Activated CD8-positive, alpha-beta memory T cell treated with anti-CD3 and anti-CD28 coated beads, Interleukin-2, amount 50 U/mL, for 48 hours (primary cell): ENCODE results near the gene PATL1.
"Not testable (repeated sequence)": the region's sequence is repeated elsewhere in the genome, so short reads cannot be mapped to it uniquely, and the experiment has no call there.

Experiments used
- DNase-seq: peaks from one replicate; pipeline ENCODE4 v3.0.0-alpha.2; 2020

PATL1 gene

GRCh38 chr11:59674291-59674690, 5.5 kb upstream of the PATL1 start:
- no peak for DNase-seq

GRCh38 chr11:59673291-59673690, 4.5 kb upstream of the PATL1 start:
- DNase-seq = no peak

- no peak for DNase-seq
Measured at GRCh38 chr11:59671471-59671870, 2.6 kb upstream of the PATL1 start.

- DNase-seq = peak; percentile 61
Measured at GRCh38 chr11:59669611-59670009, 773 bp upstream of the PATL1 start.

GRCh38 chr11:59668188-59668949, 468 bp downstream of the PATL1 start:
- peak; percentile 81 for DNase-seq

- no peak for DNase-seq
Measured at GRCh38 chr11:59667812-59668187, 1.0 kb downstream of the PATL1 start.

- no peak for DNase-seq
Measured at GRCh38 chr11:59666969-59667368, 1.9 kb downstream of the PATL1 start.

GRCh38 chr11:59660621-59661020, 8.2 kb downstream of the PATL1 start:
- DNase-seq = no peak

GRCh38 chr11:59659981-59660380, 8.9 kb downstream of the PATL1 start:
- no peak for DNase-seq

GRCh38 chr11:59658036-59658435, 10.8 kb downstream of the PATL1 start:
- no peak for DNase-seq

- DNase-seq = no peak
Measured at GRCh38 chr11:59654893-59655292, 13.9 kb downstream of the PATL1 start.

GRCh38 chr11:59647245-59647980, 21.4 kb downstream of the PATL1 start:
- DNase-seq = no peak

GRCh38 chr11:59644528-59644927, 24.3 kb downstream of the PATL1 start:
- no peak for DNase-seq

- no peak for DNase-seq
Measured at GRCh38 chr11:59643390-59643789, 25.4 kb downstream of the PATL1 start.

- no peak for DNase-seq
Measured at GRCh38 chr11:59641156-59641555, 27.7 kb downstream of the PATL1 start.

- DNase-seq = no peak
Measured at GRCh38 chr11:59630493-59630892, 38.3 kb downstream of the PATL1 start.

GRCh38 chr11:59629996-59630395, 38.8 kb downstream of the PATL1 start:
- no peak for DNase-seq

- not testable (repeated sequence) for DNase-seq
Measured at GRCh38 chr11:59626969-59627368, 41.9 kb downstream of the PATL1 start.

GRCh38 chr11:59625703-59626102, 43.1 kb downstream of the PATL1 start:
- DNase-seq = no peak

- no peak for DNase-seq
Measured at GRCh38 chr11:59617876-59618275, 51.0 kb downstream of the PATL1 start.

GRCh38 chr11:59616396-59616982, 52.3 kb downstream of the PATL1 start:
- no peak for DNase-seq

- DNase-seq = peak; percentile 93
Measured at GRCh38 chr11:59615637-59616395, 53.0 kb downstream of the PATL1 start, which contains the start of gene OSBP. Gene OSBP (minus strand): TSS chr11:59615774. CDS start chr11:59615664, 110 bp downstream.

- peak; percentile 75 for DNase-seq
Measured at GRCh38 chr11:59615120-59615636, 53.7 kb downstream of the PATL1 start.
